Kidney (tissue), 14 donors: ENCODE results near the gene RBMS3. TPM values are rescaled to one million over a fixed set of nuclear protein-coding genes. Genes with fewer than 3 reads are reported as not detected.

Experiments
- DNase-seq, 5 donors: peaks; one replicate each; pipeline ENCODE4 v3.0.0-alpha.2; 2013 to 2020
- FAIRE-seq: peaks from 2 replicates; lab custom pipeline; 2012; peaks lifted over from hg19 to GRCh38; lab: Jason Lieb, UNC
- H3K27ac ChIP-seq, 2 donors: one replicate each; pipeline ENCODE4 v1.7.0; 2013; ENCODE audit warnings: low read depth in 2 of 2, low read length in 2 of 2, inconsistent platforms in 1 of 2
- H3K27me3 ChIP-seq: one replicate; pipeline ENCODE4 v1.7.1; 2013; ENCODE audit warnings: low read length, inconsistent platforms; ENCODE audit not compliant: control insufficient read depth, insufficient read depth
- H3K36me3 ChIP-seq, 3 donors: one replicate each; pipeline versions ENCODE4 v1.7.0 to v1.7.1; 2013; ENCODE audit warnings: low read length in 3 of 3, control low read depth in 1 of 3, inconsistent platforms in 1 of 3; ENCODE audit not compliant: insufficient read depth in 3 of 3, control insufficient read depth in 2 of 3
- H3K4me1 ChIP-seq, 3 donors: one replicate each; pipeline versions ENCODE4 v1.7.0 to v1.7.1; 2013; ENCODE audit warnings: low read length in 3 of 3, inconsistent platforms in 1 of 3, low read depth in 1 of 3; ENCODE audit not compliant: control insufficient read depth in 2 of 3, insufficient read depth in 2 of 3
- H3K4me3 ChIP-seq, 3 donors: one replicate each; pipeline versions ENCODE4 v1.7.0 to v1.8.1; 2013; ENCODE audit warnings: low read length in 3 of 3, control low read depth in 1 of 3, inconsistent platforms in 1 of 3
- H3K9ac ChIP-seq, 3 donors: one replicate each; pipeline versions ENCODE4 v1.7.0 to v1.7.1; 2013; ENCODE audit warnings: low read length in 3 of 3, control low read depth in 1 of 3, inconsistent platforms in 1 of 3
- H3K9me3 ChIP-seq, 3 donors: one replicate each; pipeline versions ENCODE4 v1.7.0 to v1.7.1; 2013; ENCODE audit warnings: low read length in 3 of 3, control low read depth in 1 of 3, inconsistent platforms in 1 of 3; ENCODE audit not compliant: control insufficient read depth in 2 of 3, insufficient read depth in 1 of 3
- CTCF ChIP-seq: IDR thresholded peaks from 3 replicates; pipeline ENCODE4 v1.5.1; 2012; ENCODE audit warnings: mild to moderate bottlenecking, moderate library complexity, borderline replicate concordance; ENCODE audit not compliant: insufficient read depth; ENCODE audit errors: extremely low read depth
- intact Hi-C: fragments of 100-400 bp; cut with DNase I; formaldehyde crosslinking; loops from one replicate; pipeline ENCODE4 v1.11.1; 2022
- polyA plus RNA-seq: library from polyadenylated mRNA; stranded (reverse); fragments of 350-450 nt; fragmentation: Illumina TruSeq; extraction: RNeasy Lipid Tissue Mini Kit (QIAGEN cat#74804); gene quantifications from one replicate; pipeline ENCODE4 v1.2.3, GENCODE V29; 2014; ENCODE audit warnings: low read depth, low replicate concordance; ENCODE audit not compliant: insufficient read depth
- total RNA-seq: library from RNA; stranded (reverse); fragmentation: NEBNext Ultra II Directional; extraction: Animal tissue kit (Norgen Biotek cat#: 25700); gene quantifications from one replicate; pipeline ENCODE4 v1.2.1, GENCODE V29; 2021
- donor health status: control.
- donor health status: control.
- donor health status: control.
- donor health status: control.
- donor health status: control.
- donor health status: DM: yes; HTN: yes; CAD: no.
- donor health status: Normal renal cell carcinoma (clear cell type).

Gene RBMS3
- total and polyA plus RNA-seq, 2 donors from 2014 or later: 3.2 to 48.8 TPM

GRCh38 chr3:29338377-29338776 lies 57.5 kb downstream of the RBMS3 start:
- TF ChIP-seq CTCF: no peak
- Histone ChIP-seq H3K9me3 (no peaks in the 10 kb centered on the region), H3K27me3 (no peaks in the 10 kb centered on the region), H3K4me1 (peaks cover 0 to 2% (median 0%) of the 10 kb centered on the region in 3 donors), H3K27ac (no peak overlapping the region), H3K36me3 (no peaks in the 10 kb centered on the region), H3K9ac (no peak overlapping the region), H3K4me3 (no peak overlapping the region)
- FAIRE-seq (no peak), DNase-seq (no peak)
- intact Hi-C loops: no loop called here

GRCh38 chr3:29339016-29339833 lies 58.4 kb downstream of the RBMS3 start:
- intact Hi-C loops: no loop called here
- TF ChIP-seq CTCF: no peak
- no peak overlapping the region for H3K9ac ChIP-seq
- H3K36me3 ChIP-seq: no peaks in the 10 kb centered on the region
- no peak overlapping the region for H3K4me3 ChIP-seq
- no peaks in the 10 kb centered on the region for H3K27me3 ChIP-seq
- no peaks in the 10 kb centered on the region for H3K9me3 ChIP-seq
- H3K27ac ChIP-seq: no peak overlapping the region
- no peak for FAIRE-seq
- DNase-seq: peak in 4 of 5 donors; percentile 51 to 85 (median 72)
- peaks cover 0 to 2% (median 0%) of the 10 kb centered on the region in 3 donors for H3K4me1 ChIP-seq

- Histone ChIP-seq H3K27me3 (no peaks in the 10 kb centered on the region), H3K4me3 (no peak overlapping the region), H3K36me3 (no peaks in the 10 kb centered on the region), H3K27ac (no peak overlapping the region), H3K9me3 (no peaks in the 10 kb centered on the region), H3K9ac (no peak overlapping the region), H3K4me1 (peaks cover 0 to 2% (median 0%) of the 10 kb centered on the region in 3 donors)
- DNase-seq (no peak), FAIRE-seq (no peak)
- no peak for TF ChIP-seq CTCF
- intact Hi-C loops: no loop called here
Measured at GRCh38 chr3:29344154-29344553, 63.3 kb downstream of the RBMS3 start.
